T47D (cell line): ENCODE results near the gene OASL.

Experiments
- DNase-seq, 2 experiments: peaks; one replicate each; pipeline versions ENCODE4 v3.0.0 to v3.0.0-alpha.2; 2011 to 2012; ENCODE audit warnings: low read depth in 1 of 2, low spot score in 1 of 2
- JUND ChIP-seq: IDR thresholded peaks from 2 replicates; pipeline ENCODE4 v1.6.1; 2012; ENCODE audit warnings: low read depth
- in situ Hi-C: cut with HindIII; loops from 2 replicates; pipeline ENCODE4 v1.10.0; 2016; ENCODE audit warnings: low sequenced_read_pairs, low pct_unique_long_range_greater_than_20kb

OASL gene

DNA sequence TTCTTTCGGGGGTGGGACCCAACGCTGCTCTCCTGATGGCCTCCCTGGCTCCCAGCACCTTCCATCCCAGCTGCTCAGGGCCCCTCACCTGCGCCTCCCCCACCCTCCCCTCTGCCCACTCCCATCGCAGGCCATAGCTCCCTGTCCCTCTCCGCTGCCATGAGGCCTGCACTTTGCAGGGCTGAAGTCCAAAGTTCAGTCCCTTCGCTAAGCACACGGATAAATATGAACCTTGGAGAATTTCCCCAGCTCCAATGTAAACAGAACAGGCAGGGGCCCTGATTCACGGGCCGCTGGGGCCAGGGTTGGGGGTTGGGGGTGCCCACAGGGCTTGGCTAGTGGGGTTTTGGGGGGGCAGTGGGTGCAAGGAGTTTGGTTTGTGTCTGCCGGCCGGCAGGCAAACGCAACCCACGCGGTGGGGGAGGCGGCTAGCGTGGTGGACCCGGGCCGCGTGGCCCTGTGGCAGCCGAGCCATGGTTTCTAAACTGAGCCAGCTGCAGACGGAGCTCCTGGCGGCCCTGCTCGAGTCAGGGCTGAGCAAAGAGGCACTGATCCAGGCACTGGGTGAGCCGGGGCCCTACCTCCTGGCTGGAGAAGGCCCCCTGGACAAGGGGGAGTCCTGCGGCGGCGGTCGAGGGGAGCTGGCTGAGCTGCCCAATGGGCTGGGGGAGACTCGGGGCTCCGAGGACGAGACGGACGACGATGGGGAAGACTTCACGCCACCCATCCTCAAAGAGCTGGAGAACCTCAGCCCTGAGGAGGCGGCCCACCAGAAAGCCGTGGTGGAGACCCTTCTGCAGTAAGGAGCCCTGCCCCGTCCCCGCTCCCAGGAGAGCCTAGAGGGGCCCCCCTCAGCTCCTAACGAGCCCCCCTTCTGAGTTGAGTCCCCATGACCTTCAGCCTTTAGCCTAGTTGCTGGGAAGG lies 60.5 kb downstream of the OASL start, which contains the start of gene HNF1A:
HNF1A (plus strand) TSS at position 248 of the 924 bp plus-strand sequence; CDS start at position 474, 226 bp downstream.
- no peak for TF ChIP-seq JUND
- in situ Hi-C loops = no loop called here
- no peak for DNase-seq

- in situ Hi-C loops = no loop called here
- TF ChIP-seq JUND = no peak
- no peak for DNase-seq
Observed at GRCh38 chr12:120977531-120978295, 61.3 kb downstream of the OASL start.

GRCh38 chr12:120972870-120973543 lies 66.0 kb downstream of the OASL start:
- peak; percentile 49 to 87 for DNase-seq
- in situ Hi-C loops = no loop called here
- TF ChIP-seq JUND = no peak; the same call in 1 of the 2 replicates

DNA sequence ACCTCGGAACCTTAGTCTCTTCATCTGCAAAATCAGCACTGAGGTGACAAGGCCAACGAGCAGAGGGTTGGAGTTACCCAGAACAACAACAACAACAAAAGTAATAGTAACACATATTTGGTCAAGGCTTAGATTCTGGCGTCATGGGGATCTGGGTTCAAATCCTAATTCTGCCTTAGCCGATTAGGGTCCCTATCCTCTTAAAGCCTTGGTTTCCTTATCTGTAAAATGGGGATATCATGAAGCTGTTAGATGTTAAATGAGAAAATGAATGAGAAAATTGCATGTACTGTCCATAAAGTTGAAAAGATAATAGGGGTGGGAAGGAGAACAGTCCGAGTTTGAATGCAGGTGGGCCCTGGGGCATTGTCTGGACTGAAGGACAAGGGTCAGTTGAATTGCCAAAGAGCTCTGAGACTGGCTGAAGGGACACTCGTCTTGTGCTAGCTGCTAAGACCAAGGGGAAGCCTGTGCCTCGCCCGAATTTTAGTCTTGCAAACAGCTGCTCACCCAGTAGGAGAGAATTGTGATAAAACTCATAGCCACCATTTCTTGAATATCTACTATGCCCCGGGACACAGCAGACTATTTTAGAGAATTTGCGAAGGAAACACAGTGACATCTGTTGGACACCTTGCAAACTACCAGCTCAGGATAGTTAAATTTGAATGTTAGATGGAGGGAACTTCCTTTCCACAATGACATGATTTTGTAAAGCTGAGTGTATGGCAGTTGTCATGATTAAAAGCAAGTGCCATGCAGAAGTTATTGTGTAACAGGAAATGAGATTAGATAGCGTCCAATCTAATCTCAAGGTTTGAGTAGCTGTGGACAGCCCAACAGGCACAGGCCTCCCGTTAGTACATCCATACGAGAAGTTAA lies 67.5 kb downstream of the OASL start:
- TF ChIP-seq JUND = no peak
- in situ Hi-C loops = no loop called here
- DNase-seq = peak; percentile 64 to 80

DNA sequence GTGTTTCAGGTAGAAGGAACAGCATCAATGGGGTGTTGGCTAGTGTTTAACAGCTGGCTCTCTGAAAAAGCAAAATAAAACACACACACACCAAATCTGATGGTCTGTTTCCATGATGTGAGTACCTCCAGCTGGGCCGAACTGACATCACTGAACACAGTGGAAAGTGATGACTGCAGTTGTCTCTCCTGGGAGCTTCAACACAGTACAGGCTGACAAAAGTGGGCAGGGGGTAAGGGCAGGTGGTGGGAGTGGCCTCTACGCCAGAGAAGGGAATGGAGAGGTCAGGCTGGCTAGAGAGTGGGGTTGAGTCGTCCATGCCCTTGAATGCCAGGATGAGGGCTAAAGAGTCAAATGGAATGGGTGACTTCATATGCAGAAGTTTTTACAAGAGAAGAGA lies 68.7 kb downstream of the OASL start:
- no peak for TF ChIP-seq JUND
- in situ Hi-C loops = no loop called here
- no peak for DNase-seq
